Endothelial cell of umbilical vein (primary cell): ENCODE measurements around the gene ANAPC2. TPM values are rescaled to one million over a fixed set of nuclear protein-coding genes. Genes with fewer than 3 reads are reported as not detected.
A peak's percentile ranks its signal among the peaks of the same experiment; 100 is the strongest.

Experiments used
- BruUV-seq: library from RNA; stranded (reverse); fragments of 400-500 nt; replicated peaks from 2 replicates; lab custom pipeline; 2021; lab: Mats Ljungman, UMichigan
- CTCF ChIA-PET: fragments of 300-600, 350-600 bp; sonication (Branson Sonifier 250); formaldehyde crosslinking; loops from one replicate; lab custom pipeline; 2021; ENCODE audit warnings: antibody characterized with exemption, inconsistent platforms; lab: Charles Lee
- POLR2A ChIA-PET: fragments of 300-600, 350-600 bp; sonication (Branson Sonifier 250); formaldehyde crosslinking; loops from one replicate; lab custom pipeline; 2021; ENCODE audit warnings: antibody characterized with exemption, inconsistent platforms; lab: Charles Lee
- DNase-seq: peaks from one replicate; pipeline ENCODE4 v3.0.0-alpha.2; 2011; ENCODE audit warnings: low read depth, low spot score
- FAIRE-seq: peaks from 2 replicates; lab custom pipeline; 2011; peaks lifted over from hg19 to GRCh38; lab: Jason Lieb, UNC
- H2AFZ ChIP-seq: 2 replicates; pipeline ENCODE4 v1.6.0; 2012; ENCODE audit warnings: low read depth, low read length, control low read depth, inconsistent platforms
- H3K27ac ChIP-seq: 2 replicates; pipeline ENCODE4 v1.5.1; 2011; ENCODE audit warnings: low read depth, mild to moderate bottlenecking, control low read depth, low read length, moderate library complexity; ENCODE audit not compliant: insufficient read depth
- H3K27me3 ChIP-seq, 2 experiments: 2 replicates each; pipeline versions ENCODE4 v1.6.0 to v1.6.1; 2011; ENCODE audit warnings: low read length in 2 of 2, mixed read lengths in 1 of 2; ENCODE audit not compliant: control insufficient read depth in 2 of 2, insufficient read depth in 2 of 2
- H3K36me3 ChIP-seq, 2 experiments: 2 replicates in 1 of 2; 3 replicates in 1 of 2; pipeline ENCODE4 v1.5.1; 2011; ENCODE audit warnings: low read length in 2 of 2, mild to moderate bottlenecking in 1 of 2, moderate library complexity in 1 of 2; ENCODE audit not compliant: control insufficient read depth in 2 of 2, insufficient read depth in 2 of 2; ENCODE audit errors: extremely low read depth in 1 of 2
- H3K4me1 ChIP-seq: 3 replicates; pipeline ENCODE4 v1.5.1; 2011; ENCODE audit warnings: mild to moderate bottlenecking, low read length; ENCODE audit not compliant: control insufficient read depth, insufficient read depth; ENCODE audit errors: extremely low read depth
- H3K4me2 ChIP-seq: 2 replicates; pipeline ENCODE4 v1.6.1; 2011; ENCODE audit warnings: low read length, control low read depth, mixed read lengths; ENCODE audit not compliant: insufficient read depth
- H3K4me3 ChIP-seq, 3 experiments: fragments of 200-600 bp in 1 of 3; sonication (generic), shearing (Covaris generic) in 1 of 3; replicated peaks in 1 of 3; 2 replicates each; pipeline ENCODE4 v1.5.1; 2011 to 2016; ENCODE audit warnings: control low read depth in 3 of 3, low read length in 3 of 3, mild to moderate bottlenecking in 2 of 3, inconsistent platforms in 1 of 3, low read depth in 1 of 3, moderate library complexity in 1 of 3; ENCODE audit not compliant: insufficient read depth in 1 of 3
- H3K79me2 ChIP-seq: 2 replicates; pipeline ENCODE4 v1.6.0; 2012; ENCODE audit warnings: low read length, inconsistent platforms; ENCODE audit not compliant: control insufficient read depth, insufficient read depth
- H3K9ac ChIP-seq: replicated peaks from 2 replicates; pipeline ENCODE3; 2011; ENCODE audit warnings: low read length, control low read depth; ENCODE audit not compliant: insufficient read depth; ENCODE audit errors: extremely low read depth
- H3K9me1 ChIP-seq: replicated peaks from 3 replicates; pipeline ENCODE4 v1.6.0; 2011; ENCODE audit warnings: mild to moderate bottlenecking, low read length; ENCODE audit not compliant: control insufficient read depth, insufficient read depth; ENCODE audit errors: extremely low read depth
- H3K9me3 ChIP-seq: replicated peaks from 2 replicates; pipeline ENCODE4 v1.5.1; 2012; ENCODE audit warnings: low read length, inconsistent platforms; ENCODE audit not compliant: control insufficient read depth, insufficient read depth
- H4K20me1 ChIP-seq: replicated peaks from 2 replicates; pipeline ENCODE3; 2011; ENCODE audit warnings: mild to moderate bottlenecking, low read length; ENCODE audit not compliant: control insufficient read depth, insufficient read depth; ENCODE audit errors: extremely low read depth
- CTCF ChIP-seq, 2 donors: IDR thresholded peaks; 1 replicate in 1 of 2; 2 replicates in 1 of 2; pipeline ENCODE4 v1.5.1; 2011; ENCODE audit warnings: low read length in 2 of 2, mild to moderate bottlenecking in 2 of 2, moderate library complexity in 2 of 2, control low read depth in 1 of 2, inconsistent platforms in 1 of 2, low read depth in 1 of 2; ENCODE audit not compliant: insufficient read depth in 1 of 2; ENCODE audit errors: extremely low read depth in 1 of 2
- EZH2 ChIP-seq: IDR thresholded peaks from 2 replicates; pipeline ENCODE4 v1.6.1; 2012; ENCODE audit warnings: borderline replicate concordance, low read depth, mild to moderate bottlenecking, moderate library complexity, low read length, inconsistent platforms; ENCODE audit not compliant: severe bottlenecking
- FOS ChIP-seq: IDR thresholded peaks from 2 replicates; pipeline ENCODE4 v1.6.1; 2011; ENCODE audit warnings: mild to moderate bottlenecking, low read length, moderate library complexity, borderline replicate concordance; ENCODE audit not compliant: insufficient read depth
- GATA2 ChIP-seq: IDR thresholded peaks from 2 replicates; pipeline ENCODE4 v1.7.0; 2011; ENCODE audit warnings: low read depth, mild to moderate bottlenecking, moderate library complexity, mixed read lengths, low read length; ENCODE audit not compliant: insufficient read length, insufficient read depth
- JUN ChIP-seq: IDR thresholded peaks from 2 replicates; pipeline ENCODE4 v1.6.1; 2011; ENCODE audit warnings: borderline replicate concordance, low read depth; ENCODE audit not compliant: insufficient read length, insufficient read depth
- MAX ChIP-seq: IDR thresholded peaks from 2 replicates; pipeline ENCODE4 v1.6.1; 2011; ENCODE audit not compliant: insufficient read depth, insufficient read length
- MYC ChIP-seq: IDR thresholded peaks from one replicate; pipeline ENCODE4 v1.6.1; 2011; ENCODE audit warnings: mild to moderate bottlenecking, low read depth, low read length
- POLR2A ChIP-seq: IDR thresholded peaks from 2 replicates; pipeline ENCODE4 v1.6.1; 2012; ENCODE audit warnings: low read depth, mild to moderate bottlenecking, control low read depth, low read length
- POLR2AphosphoS5 ChIP-seq: IDR thresholded peaks from 2 replicates; pipeline ENCODE4 v1.6.1; 2012; ENCODE audit warnings: low read depth, mild to moderate bottlenecking, control low read depth, low read length, moderate library complexity; ENCODE audit not compliant: insufficient read depth
- dilution Hi-C: fragments of 300-500 bp; cut with MboI; formaldehyde crosslinking; loops from one replicate; pipeline ENCODE4 v1.15.0; 2019; ENCODE audit warnings: low sequenced_read_pairs; ENCODE audit not compliant: extremely low pct_ligation_motif_present
- intact Hi-C: fragments of 100-400 bp; cut with micrococcal nuclease; formaldehyde crosslinking; loops from one replicate; pipeline ENCODE4 v1.10.0; 2022
- polyA plus RNA-seq, 4 experiments: library from polyadenylated mRNA; depleted of rRNA in 3 of 4; stranded (reverse) in 3 of 4; unstranded in 1 of 4; fragments of >200 nt; gene quantifications; 2 replicates each; pipeline versions ENCODE4 v1.2.1 to v1.2.3, GENCODE V29; 2011 to 2012; ENCODE audit warnings: missing spikeins in 1 of 4
- total RNA-seq: library from RNA; stranded (reverse); gene quantifications from 2 replicates; pipeline ENCODE4 v1.2.3, GENCODE V29; 2021

ANAPC2 gene
- total and polyA plus RNA-seq, 2 donors (not counting 3 experiments of a cell fraction or from before 2014, with no cell fraction given) = 44.8 to 69.2 TPM

GRCh38 chr9:137218754-137219271 is 30.5 kb upstream of the ANAPC2 start:
- BruUV-seq = TSS peak; percentile 13
- Histone ChIP-seq H3K27ac (peak overlapping the region; percentile 8), H4K20me1 (no peaks in the 10 kb centered on the region), H2AFZ (no peak overlapping the region), H3K4me2 (no peak overlapping the region), H3K9me3 (no peaks in the 10 kb centered on the region), H3K4me3 (no peak overlapping the region), H3K9ac (no peak overlapping the region), H3K79me2 (no peaks in the 10 kb centered on the region), H3K36me3 (peaks cover 0 to 2% of the 10 kb centered on the region in 2 experiments), H3K27me3 (no peaks in the 10 kb centered on the region), H3K9me1 (no peaks in the 10 kb centered on the region), H3K4me1 (peaks cover 15% of the 10 kb centered on the region)
- DNase-seq (peak; percentile 9), FAIRE-seq (peak; percentile 71)
- intact Hi-C loops = no loop called here
- ChIA-PET CTCF (interaction anchor here (1.3 to 2.1 kb wide), 3 partner anchors 12 to 30 kb away, joined by 4 to 8 read pairs (median 5); partner anchors contain the start of genes ANAPC2 and SSNA1), POLR2A (interaction anchor here (0.6 to 0.7 kb wide), 2 partner anchors 21 to 22 kb away, joined by 3 to 8 read pairs; partner anchors contain the start of gene TUBB4B)
- TF ChIP-seq POLR2AphosphoS5 = peak; percentile 49
- no peak for TF ChIP-seq POLR2A
- dilution Hi-C loops = no loop called here

- no peak overlapping the region for H3K9ac ChIP-seq
- no peaks in the 10 kb centered on the region for H3K9me1 ChIP-seq
- H3K4me1 ChIP-seq = peaks cover 13% of the 10 kb centered on the region
- ChIA-PET POLR2A (interaction anchor here (0.6 to 0.7 kb wide), 2 partner anchors 23 to 171 kb away, joined by 3 to 8 read pairs; partner anchors contain the start of gene TUBB4B), CTCF (interaction anchor here (0.7 to 2.1 kb wide), 4 partner anchors 11 to 42 kb away, joined by 3 to 8 read pairs (median 4); partner anchors contain the start of genes ANAPC2 and SSNA1)
- dilution Hi-C loops (no loop called here), intact Hi-C loops (no loop called here)
- no peak for TF ChIP-seq POLR2A
- no peak for TF ChIP-seq EZH2
- TF ChIP-seq JUN = no peak
- no peak for TF ChIP-seq POLR2AphosphoS5
- no peak for TF ChIP-seq CTCF (IDR thresholded peaks at IDR 0.05; ENCODE audit: extremely low read depth in 1 of 2, insufficient read depth in 1 of 2, low read depth in 1 of 2, low read length in 2 of 2)
- TF ChIP-seq FOS = no peak
- TF ChIP-seq MYC = no peak
- no peak for TF ChIP-seq MAX
- no peak for TF ChIP-seq GATA2
- H3K9me3 ChIP-seq = no peaks in the 10 kb centered on the region
- BruUV-seq = no TSS peak
- DNase-seq (no peak), FAIRE-seq (no peak)
- H3K4me3 ChIP-seq = no peak overlapping the region
- H3K36me3 ChIP-seq = peaks cover 0 to 2% of the 10 kb centered on the region in 2 experiments
- peak overlapping the region; percentile 8 for H3K27ac ChIP-seq
- no peak overlapping the region for H2AFZ ChIP-seq
- no peaks in the 10 kb centered on the region for H3K79me2 ChIP-seq
- no peak overlapping the region for H3K4me2 ChIP-seq
- no peaks in the 10 kb centered on the region for H3K27me3 ChIP-seq
- H4K20me1 ChIP-seq = no peaks in the 10 kb centered on the region
Measured at GRCh38 chr9:137218212-137218753, 29.9 kb upstream of the ANAPC2 start.
